Aorta (tissue), 5 donors: ENCODE results near the gene NAB1. TPM values are rescaled to one million over a fixed set of nuclear protein-coding genes. Genes with fewer than 3 reads are reported as not detected.

Source experiments
- ATAC-seq: fragments of 200-7000 bp; cut with Tn5 transposase; one replicate; pipeline ENCODE4 v1.9.1; 2022; ENCODE audit warnings: moderate library complexity; ENCODE audit not compliant: low FRiP score
- DNase-seq, 2 donors: peaks; one replicate each; pipeline ENCODE4 v3.0.0-alpha.2; 2020
- H3K27ac ChIP-seq, 2 donors: one replicate each; pipeline ENCODE4 v1.5.1; 2013; ENCODE audit warnings: low read length in 2 of 2, mild to moderate bottlenecking in 2 of 2, moderate library complexity in 2 of 2, control low read depth in 1 of 2, inconsistent platforms in 1 of 2, low read depth in 1 of 2
- H3K27me3 ChIP-seq, 2 donors: one replicate each; pipeline ENCODE4 v1.6.1; 2013; ENCODE audit warnings: control low read depth in 1 of 2, low read length in 1 of 2, mild to moderate bottlenecking in 1 of 2, moderate library complexity in 1 of 2; ENCODE audit not compliant: insufficient read depth in 2 of 2, control insufficient read depth in 1 of 2
- H3K36me3 ChIP-seq, 2 donors: one replicate each; pipeline ENCODE4 v1.6.1; 2013; ENCODE audit warnings: control low read depth in 1 of 2, low read length in 1 of 2, mild to moderate bottlenecking in 1 of 2; ENCODE audit not compliant: insufficient read depth in 2 of 2, control insufficient read depth in 1 of 2
- H3K4me1 ChIP-seq, 2 donors: one replicate each; pipeline ENCODE4 v1.6.1; 2013; ENCODE audit warnings: low read length in 2 of 2, control low read depth in 1 of 2, mild to moderate bottlenecking in 1 of 2, moderate library complexity in 1 of 2; ENCODE audit not compliant: insufficient read depth in 2 of 2, control insufficient read depth in 1 of 2
- H3K4me3 ChIP-seq, 2 donors: one replicate each; pipeline ENCODE4 v1.5.1; 2013; ENCODE audit warnings: low read length in 2 of 2, control low read depth in 1 of 2, mild to moderate bottlenecking in 1 of 2
- H3K9me3 ChIP-seq: one replicate; pipeline ENCODE4 v1.6.1; 2013; ENCODE audit warnings: mild to moderate bottlenecking, low read length; ENCODE audit not compliant: control insufficient read depth
- WGBS, 2 donors: extraction: QIAGEN DNeasy Blood & Tissue Kit; methylation state at CpG; one replicate each; pipeline ENCODE4 v1.1.7; 2013; 5-methylcytosine and 5-hydroxymethylcytosine counted together
- intact Hi-C, 2 donors: fragments of 100-400 bp; cut with DNase I; formaldehyde crosslinking; loops; one replicate each; pipeline versions ENCODE4 v1.14.2 to v1.15.0; 2022
- polyA plus RNA-seq, 2 donors: library from polyadenylated mRNA; stranded (reverse); fragments of 200-250 nt; gene quantifications; one replicate each; pipeline ENCODE4 v1.2.3, GENCODE V29; 2013
- total RNA-seq, 2 donors: library from RNA; stranded (reverse); fragmentation: NEBNext Ultra II Directional; extraction: Animal tissue kit (Norgen Biotek cat#: 25700); gene quantifications; one replicate each; pipeline ENCODE4 v1.2.1, GENCODE V29; 2021
- donor health status: healthy with polysubstance abuse.
- donor health status: Bipolar disorder and iron deficiency.
- donor health status: DM: no; HTN: no; CAD: no.
- donor health status: DM: no; HTN: no; CAD: no.
- donor health status: DM: yes; HTN: yes; CAD: no.

The NAB1 gene
- total and polyA plus RNA-seq, 4 donors = 26.9 to 67.8 (median 42.9) TPM

DNA sequence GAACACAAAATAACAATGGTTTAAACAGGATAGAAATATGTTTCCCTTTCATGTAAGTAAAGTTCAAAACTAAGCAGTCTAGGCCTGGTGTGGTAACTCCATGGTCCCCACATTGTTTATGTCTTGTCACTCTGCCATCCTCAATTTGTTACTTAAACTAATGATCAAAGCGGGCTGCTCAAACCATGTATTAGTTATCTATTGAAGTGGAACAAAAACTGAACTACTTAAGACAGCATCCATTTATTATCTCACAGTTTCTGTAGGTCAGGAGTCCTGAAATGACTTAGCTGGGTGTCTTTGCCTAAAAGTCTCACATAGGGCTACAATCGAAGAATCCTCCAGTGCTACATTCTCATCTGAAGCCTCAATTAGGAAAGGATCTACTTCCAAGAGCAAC, 91.6 kb downstream of the NAB1 start:
- WGBS, 2 donors = 95 to 97% methylated on average over 2 of the region's 2 CpGs
- intact Hi-C loops = no loop called here
- Histone ChIP-seq H3K4me3 (no peak overlapping the region), H3K36me3 (no peaks in the 10 kb centered on the region), H3K4me1 (no peaks in the 10 kb centered on the region), H3K27me3 (no peaks in the 10 kb centered on the region), H3K9me3 (peaks cover 4% of the 10 kb centered on the region), H3K27ac (no peak overlapping the region)
- DNase-seq (no peak), ATAC-seq (no peak)

Other genes starting within 250 kb of the NAB1 start
- 10 to 100 TPM; 20.4 to 21.5 TPM for gene MFSD6, start 240.7 kb upstream of the NAB1 start, total RNA-seq
- gene MFSD6, start 240.7 kb upstream of the NAB1 start, polyA plus RNA-seq = 10 to 100 TPM; 10.1 to 13.3 TPM
- 1 to 10 TPM; 8.0 to 8.6 TPM for gene NEMP2, start 114.4 kb upstream of the NAB1 start, total RNA-seq
- 1 to 10 TPM in 1 of 2 donors, under 1 TPM in 1; 0.88 to 3.1 TPM for gene NEMP2, start 114.4 kb upstream of the NAB1 start, polyA plus RNA-seq
- 100 to 1,000 TPM; 344 to 425 TPM for gene GLS, start 231.7 kb downstream of the NAB1 start, total RNA-seq
- gene GLS, start 231.7 kb downstream of the NAB1 start, polyA plus RNA-seq = 100 to 1,000 TPM in 1 of 2 donors, 10 to 100 TPM in 1; 59.4 to 109 TPM